Activated CD8-positive, alpha-beta memory T cell treated with anti-CD3 and anti-CD28 coated beads, Interleukin-2, amount 50 U/mL, for 24 hours (primary cell): ENCODE measurements around the gene DARS1.
"Not testable (repeated sequence)": the region's sequence is repeated elsewhere in the genome, so short reads cannot be mapped to it uniquely, and the experiment has no call there.

Experiments used
- DNase-seq: peaks from one replicate; pipeline ENCODE4 v3.0.0-alpha.2; 2020; ENCODE audit errors: extremely low read depth

Gene DARS1

DNA sequence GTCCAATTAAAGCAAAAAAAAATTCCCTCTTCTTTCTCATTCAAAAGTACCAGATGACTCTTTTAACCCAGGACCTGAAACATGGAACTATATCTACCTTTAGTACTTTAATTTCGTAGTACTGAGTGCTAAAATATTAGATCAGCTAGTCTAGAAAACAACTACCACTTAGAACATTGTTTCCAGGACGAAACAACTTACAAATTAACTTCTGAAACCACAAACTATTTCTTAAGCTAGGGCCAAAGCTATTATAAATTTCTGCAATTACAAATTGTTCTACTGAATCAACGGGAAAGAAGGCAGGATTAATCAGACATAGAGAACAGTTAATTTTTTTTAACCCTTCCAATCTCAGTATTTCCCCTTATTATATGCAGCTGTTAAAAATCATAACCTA, 39.9 kb downstream of the DARS1 start:
- DNase-seq = no peak

DNA sequence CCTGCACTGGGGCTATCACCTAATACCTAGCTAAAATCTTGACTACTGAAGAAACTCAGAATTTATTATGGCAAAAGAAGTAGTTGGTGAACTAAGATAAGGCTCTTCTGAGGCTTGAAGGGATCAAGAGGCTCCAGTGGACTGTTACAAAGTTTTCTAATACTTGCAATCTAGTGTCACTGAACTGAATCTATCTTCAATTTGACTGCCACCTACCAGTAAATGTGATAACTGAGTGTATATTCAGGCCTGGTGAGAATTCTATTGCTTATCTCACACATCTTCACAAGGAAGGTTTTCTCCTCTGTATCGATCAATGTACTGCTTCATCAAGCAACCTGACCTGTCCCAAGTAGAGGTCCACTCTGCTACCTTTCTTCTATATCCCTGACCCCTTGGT, 40.8 kb downstream of the DARS1 start:
- no peak for DNase-seq

DNA sequence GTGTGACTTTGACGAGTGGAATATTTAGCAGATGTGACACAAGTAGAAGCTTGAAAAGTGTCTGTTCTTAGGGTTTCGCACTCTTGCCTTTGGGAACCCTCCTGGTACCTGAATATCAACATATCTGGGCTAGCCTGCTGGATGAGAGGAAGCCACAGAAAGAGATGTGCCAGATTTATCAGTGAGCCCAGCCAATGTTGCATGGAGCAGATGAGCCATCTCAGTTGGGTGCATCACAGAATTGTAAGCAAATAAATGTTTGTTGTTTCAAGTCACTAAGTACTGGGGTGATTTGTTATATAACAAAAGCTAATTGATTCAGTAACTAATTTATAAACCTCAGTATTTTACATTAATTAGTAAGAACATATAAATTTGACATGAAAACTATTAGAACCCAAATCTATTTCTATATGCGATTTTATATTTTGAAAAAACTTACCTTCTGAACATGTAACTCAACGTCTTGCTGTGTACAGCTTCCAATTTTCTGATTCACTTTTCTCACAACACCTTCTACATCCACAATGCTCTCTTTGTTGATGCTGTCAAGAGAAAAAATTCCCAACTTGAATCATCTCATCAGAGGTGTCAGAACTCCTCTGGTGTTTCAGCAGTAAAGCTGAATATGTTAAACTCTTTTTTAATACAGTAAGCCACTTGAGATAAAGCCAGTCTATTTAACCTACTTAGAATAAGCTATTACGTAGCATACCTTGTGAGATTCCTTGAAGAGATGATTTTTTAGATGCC, 42.3 kb downstream of the DARS1 start:
- no peak for DNase-seq

DNA sequence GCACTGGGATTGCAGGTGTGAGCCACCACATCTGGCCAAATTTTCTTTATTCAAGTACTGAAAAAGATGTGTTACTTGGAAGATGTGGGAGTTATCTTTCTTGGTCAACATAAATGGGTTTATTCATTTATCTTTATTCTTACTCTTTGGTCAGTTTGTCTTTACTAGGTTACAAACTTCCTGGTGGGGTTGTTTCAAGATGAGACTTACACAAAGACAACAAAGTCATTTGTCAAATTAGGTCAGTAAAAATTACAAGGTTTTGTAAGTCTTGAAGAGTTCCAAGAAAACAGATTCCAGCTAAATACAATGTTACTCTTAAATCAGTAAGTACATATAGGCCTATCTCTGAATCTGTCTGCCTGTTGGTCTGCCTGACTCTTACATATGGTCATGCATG, 48.9 kb downstream of the DARS1 start:
- no peak for DNase-seq

DNA sequence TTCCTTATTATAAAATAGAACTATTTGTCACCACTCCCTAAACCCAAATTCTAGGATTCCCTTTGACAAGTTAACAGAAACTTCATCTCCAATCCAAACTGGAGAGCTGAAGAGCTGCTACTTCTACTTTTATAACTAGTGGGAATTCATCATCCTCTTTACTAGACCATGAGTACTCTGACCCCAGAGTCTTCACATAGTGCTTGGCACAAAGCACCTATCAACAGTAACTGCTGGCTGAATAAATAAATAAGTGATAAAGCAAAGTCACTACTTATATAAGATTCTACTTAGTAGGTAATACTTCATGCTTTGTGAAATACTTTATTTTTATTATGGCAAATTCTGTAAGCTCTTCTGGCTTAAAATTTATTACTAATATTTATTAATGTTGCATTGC, 49.5 kb downstream of the DARS1 start:
- DNase-seq = no peak

DNA sequence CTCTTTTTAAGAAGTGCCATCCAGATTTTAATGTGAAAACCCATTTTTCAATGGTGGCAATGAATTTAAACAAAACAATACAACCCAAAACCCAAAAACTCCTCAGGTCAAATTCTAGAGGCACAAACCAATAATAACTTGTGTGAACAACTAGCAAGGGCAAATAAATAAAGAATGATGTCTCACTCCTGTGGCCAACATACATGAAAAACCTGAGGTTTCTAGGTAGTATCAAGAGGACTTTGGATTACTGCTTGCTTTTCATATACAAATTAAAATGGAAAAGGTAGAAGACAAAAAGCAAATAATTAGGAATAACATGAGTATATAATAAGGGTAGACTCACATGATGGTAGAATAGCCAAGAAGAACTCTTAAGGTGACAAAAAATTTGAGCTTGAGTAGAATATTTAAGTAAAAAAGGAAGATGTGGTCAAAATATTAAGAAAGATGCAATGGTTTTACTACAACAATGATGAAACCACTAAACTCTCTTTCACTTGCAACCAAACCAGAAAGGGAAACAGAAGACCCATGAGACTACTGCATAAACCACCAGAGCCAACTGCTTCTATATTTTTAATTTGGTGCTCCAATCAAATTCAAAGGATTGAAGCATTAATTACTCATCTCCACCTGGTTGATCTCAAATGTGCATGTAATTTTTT, 53.5 kb downstream of the DARS1 start:
- DNase-seq = no peak

DNA sequence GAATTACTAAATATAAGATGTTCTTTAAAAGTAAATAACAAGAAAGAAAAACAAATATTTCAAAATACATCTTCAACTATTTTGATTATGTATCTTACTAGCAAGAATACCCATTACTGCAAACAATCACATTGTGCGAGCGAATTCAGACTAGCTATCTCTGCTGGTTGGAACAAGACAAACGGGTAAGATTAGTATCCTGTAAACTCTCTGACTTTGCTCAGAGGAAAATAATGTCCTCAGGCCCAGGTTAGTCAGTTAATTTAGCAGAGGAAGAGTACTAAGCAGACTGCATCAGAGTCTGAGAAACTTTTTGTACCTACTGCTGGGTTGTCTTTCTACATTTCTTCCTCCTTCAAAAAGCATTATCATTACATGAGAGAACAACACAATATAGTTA, 58.8 kb downstream of the DARS1 start:
- DNase-seq = no peak

DNA sequence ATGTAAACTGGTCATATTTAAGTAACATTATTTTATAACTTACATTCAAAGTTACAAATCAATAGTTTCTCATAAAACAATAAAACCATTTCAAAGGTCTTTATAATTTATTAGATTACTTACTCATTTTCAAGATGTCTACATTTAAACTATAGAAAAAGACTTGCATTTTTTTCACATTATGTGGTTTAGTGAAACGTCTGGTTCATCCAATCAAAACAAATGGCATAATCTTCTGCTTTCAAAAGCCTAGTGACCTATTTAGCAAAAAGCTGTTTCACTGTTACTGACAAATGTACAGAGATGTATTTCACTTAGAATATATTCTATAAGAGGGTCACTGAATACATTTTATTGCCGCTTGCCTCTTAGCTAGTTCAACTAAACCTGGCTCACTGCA, 59.9 kb downstream of the DARS1 start:
- DNase-seq = no peak

DNA sequence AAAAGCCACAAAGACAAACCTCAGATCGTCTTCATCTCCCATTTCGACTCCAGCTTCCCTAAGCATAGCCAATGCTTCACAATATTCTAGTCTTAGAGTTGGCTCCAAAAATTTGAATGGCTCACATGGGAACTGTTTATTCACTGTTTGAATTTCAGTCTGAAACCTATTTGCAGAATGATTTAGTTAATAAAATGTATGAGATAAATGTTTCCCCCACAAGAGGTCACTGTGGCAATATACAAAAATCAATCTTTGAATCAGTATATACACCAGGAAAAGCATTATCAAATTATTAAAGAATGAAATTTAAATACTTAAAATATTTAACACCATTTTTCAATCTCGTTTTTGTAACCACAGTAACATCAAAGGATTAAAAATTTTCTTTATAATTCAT, 69.2 kb downstream of the DARS1 start:
- DNase-seq = no peak

DNA sequence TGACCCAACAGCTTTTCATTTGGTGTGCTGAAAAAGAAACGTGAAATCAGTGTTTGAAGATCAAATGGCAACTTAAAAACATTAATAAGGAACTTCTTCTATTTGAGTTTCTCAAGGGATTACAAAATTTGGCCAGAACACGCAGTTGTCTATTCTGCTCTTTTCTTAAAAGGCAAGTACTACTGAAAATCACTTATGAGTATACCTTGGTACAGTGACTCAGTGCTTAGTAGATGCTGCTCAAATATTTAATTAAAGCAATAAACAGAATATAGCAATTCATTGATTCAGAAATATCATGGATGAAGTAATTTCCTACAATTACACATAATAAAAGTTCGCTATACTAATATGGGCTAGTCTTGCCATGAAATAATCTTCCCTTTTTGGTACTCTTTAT, 70.9 kb downstream of the DARS1 start:
- no peak for DNase-seq

DNA sequence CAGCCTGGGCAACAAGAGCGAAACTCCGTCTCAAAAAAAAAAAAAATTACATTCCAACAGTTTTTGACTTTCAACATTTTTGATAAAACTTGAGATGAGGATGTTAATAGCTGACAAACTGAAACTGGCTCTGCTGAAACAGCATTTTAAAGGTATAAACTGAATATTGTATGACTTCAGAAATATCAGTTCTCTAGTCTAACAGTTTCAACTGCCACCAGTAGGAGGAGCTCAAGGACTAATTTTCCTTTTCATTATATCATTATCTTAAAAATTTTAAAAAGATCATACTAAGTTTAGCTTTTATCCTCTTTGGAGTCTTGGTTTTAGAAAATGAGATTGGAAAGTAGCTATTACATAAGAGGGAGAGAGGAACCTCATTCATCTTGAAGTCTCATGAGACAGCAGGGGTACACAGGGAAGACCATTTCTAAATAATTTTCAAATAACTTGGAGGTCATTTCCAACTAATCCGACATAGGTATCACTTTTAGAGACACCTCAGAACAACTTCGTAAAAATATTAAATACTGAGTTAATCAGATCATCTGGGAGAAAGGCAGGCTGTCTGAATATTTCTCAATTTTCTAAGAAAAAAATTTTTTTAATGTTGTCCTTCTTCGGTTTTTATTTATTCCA, 71.6 kb downstream of the DARS1 start:
- peak; percentile 10 for DNase-seq

DNA sequence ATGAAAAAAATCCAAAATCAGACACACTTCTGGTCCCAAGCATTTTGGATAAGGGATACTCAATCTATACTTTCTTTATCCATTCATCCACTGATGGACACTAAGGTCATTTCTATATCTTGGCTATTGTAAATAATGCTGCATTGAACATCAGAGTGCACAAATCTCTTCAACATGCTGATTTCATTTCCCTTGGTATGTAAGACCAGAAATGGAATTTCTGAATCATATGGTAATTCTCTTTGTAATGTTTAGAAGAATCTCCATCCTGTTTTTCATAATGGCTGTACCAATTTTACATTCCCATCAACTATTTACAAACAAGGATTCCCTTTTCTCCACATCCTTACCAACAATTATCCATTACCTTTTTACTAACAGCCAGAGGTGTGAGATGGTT, 75.5 kb downstream of the DARS1 start:
- DNase-seq = no peak

DNA sequence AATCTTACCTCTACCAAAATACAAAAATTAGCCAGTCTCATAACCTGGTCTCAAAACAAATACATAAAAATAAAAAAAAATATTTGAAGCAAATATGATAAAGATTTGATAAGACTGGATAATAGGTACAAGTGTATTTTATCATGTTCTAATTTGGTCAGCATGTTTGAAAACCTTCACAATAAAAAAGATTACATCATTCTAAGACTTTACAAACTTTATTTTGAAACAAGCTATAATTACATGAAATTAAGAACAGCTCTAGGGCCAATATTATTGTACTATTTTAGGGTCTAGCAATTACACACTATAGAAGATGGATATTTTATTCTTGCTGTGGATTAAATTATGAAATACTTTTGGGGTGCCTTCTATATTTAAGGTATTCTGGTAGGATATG, 79.7 kb downstream of the DARS1 start:
- no peak for DNase-seq

DNA sequence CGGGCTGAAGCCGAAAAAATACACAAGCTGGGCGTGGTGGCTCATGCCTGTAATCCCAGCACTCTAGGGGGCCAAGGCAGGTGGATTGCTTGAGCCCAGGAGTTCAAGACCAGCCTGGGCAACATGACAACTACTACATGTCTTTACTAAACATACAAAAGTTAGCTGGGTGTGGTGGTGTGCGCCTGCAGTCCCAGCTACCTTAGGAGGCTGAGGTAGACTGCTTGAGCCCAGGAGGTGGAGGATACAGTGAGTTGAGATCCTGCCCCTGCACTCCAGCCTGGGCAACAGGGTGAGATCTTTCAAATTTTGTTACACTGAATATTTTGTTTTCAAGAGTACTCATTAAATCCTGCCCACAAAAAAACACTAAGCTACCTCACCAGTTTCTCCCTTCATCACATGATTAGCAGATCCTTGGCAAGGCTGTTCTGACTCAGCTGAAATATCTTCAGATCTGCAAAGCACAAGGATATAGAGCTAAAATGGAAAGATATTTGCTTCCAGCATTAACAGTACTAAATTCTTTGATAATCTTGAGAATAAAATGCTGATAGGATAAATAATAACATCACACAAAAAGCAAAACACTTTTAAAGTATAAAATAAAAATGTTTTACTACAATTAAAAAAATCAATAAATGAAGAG, 81.0 kb downstream of the DARS1 start:
- DNase-seq = no peak

DNA sequence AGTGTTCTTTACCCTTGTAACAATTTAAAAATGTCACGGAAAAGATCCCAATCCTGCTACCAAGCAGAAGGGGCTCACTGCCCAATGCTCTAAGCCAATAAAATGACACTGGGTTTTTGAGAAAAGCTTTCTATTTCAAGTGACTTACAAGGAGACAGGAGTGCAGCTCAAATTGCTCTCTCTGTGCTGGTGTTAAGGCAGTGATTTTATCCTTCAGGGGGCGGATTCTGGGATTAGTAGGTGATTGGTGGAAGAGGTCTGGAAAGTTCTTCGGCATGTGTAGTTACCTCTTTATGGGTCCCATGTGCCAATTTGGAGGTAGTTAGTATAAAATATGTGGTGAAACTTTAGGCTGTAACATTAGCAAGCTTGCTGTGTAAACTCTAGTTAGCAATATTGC, 81.8 kb downstream of the DARS1 start:
- DNase-seq = no peak

DNA sequence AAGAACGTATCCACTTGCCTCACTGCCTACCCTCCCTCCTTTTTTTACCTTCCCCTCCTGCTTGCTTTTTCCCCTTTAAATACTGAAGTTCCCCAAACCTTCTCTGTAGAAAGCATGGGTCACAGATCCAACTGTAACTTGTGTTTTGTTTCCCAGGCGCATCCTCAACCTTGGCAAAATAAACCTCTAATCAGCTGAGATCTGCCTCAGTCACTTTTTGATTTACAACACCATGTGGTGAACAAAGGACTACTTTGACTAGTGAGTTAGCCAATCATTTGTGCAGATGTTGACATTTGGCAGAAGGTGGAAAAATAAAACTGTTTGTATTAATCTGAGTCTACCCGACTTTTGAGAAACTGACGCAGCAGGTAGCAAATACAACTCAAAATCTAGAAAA, 85.9 kb downstream of the DARS1 start:
- no peak for DNase-seq

DNA sequence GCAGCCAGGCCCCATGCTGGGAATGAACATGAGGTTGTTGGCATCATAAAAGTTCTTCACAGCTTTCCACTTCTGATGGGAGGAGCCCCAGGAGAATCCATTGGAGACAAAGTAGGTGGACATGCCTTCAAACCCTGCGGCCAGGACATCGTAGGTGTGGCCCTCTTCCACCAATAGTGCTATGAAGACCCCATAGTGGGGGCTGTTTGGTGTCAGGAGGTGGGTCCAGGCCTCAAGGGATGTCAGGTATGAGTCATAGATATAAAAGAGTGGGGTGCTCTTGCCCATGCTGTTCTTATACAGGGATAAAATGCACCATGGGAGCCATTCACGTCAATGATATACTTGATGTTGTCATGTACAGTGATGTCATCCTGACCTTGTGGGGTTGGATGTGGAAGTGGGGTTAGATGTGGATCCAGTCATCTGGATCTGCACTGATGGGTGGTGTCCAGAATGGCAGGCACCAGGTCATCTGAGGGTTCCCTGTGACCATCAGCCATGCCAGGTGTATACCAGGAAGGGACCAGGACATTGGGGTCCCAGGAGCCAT, 87.1 kb downstream of the DARS1 start:
- no peak for DNase-seq

DNA sequence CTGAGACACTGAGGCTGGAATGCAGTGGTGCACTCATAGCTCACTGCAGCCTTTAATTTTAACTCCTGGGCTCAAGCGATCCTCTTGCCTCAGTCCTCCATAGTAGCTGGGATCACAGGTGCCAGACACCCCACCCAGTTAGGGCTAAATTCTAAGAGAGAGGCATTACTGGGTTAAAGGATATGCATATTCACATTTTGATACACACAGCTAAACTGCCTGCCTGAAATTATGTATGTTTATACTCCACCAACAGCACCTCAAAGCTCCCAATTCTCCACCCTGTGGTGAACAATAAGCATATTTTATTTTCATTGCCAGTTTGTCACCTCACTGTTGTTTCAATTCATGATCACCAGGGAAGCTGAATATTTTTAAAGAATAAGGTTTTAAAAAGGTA, 90.5 kb downstream of the DARS1 start:
- DNase-seq = no peak

DNA sequence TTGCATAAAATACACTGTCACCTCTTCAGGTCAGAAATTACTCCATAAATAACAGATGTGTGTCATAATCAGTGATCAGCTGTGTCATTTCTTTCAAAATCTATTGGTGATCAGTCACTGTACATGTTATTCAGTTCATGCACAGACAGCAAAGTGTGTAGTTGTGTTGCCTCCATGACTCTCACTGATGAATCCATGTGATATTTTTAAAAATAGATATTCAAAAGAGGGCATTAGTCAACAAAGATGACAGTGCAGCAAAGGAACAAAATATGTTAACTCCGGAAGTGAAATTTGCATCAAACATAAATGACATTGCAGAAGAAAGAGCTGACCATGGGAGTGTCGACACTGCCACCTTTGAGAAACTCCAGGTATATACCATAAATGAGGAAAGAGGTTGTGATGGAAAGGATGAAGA, 92.0 kb downstream of the DARS1 start:
- no peak for DNase-seq

DNA sequence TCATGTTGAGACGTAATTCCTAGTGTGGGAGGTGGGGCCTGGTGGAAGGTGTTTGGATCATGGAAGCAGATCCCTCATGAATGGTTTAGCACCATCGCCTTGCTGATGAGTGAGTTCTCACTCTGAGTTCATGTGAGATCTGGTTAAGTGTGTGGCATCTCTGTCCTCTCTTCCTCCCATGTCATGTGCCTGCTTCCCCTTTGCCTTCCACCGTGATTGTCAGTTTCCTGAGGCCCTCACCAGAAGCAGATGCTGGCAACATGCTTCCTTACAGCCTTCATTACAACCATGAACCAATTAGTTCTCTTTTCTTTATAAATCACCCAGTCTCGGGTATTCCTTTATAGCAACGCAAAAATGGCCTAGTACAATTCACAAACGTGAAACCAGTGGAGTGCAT, 94.6 kb downstream of the DARS1 start:
- DNase-seq = no peak

DNA sequence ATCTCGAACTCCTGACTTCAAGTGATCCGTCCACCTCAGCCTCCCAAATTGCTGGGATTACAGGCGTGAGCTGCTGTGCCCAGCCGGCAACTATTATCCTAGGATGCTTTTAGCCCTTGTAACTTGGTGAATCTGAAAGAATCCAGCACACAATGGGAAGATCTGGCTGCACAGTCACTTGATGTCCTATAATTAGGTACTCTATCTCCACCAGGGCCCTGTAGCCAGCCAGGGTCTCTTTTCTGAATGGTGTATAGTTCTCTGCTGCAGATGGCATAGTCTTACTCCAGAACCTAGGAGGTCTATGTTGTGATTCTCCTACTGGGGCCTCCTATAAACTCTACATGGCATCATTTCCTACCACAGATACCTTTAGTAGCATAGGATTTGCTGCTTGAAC, 95.3 kb downstream of the DARS1 start:
- DNase-seq = no peak

DNA sequence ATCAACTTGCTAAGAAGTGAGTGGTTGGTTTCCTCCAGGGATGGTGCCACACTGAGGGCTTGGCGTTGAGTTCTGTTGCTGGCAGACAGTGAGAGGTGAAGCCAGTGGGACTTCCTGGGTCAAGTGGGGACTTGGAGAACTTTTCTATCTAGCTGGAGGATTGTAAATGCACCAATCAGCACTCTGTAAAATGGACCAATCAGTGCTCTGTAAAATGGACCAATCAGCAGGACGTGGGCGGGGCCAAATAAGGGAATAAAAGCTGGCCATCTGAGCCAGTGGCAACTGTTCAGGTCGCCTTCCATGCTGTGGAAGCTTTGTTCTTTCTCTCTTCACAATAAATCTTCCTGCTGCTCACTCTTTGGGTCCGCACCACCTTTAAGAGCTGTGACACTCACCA, 96.8 kb downstream of the DARS1 start:
- not testable (repeated sequence) for DNase-seq
